Activated CD4-positive, alpha-beta T cell treated with anti-CD3 and anti-CD28 coated beads for 1 hour (primary cell): Measurements from ENCODE around the gene RAB13.

Experiments
- DNase-seq: peaks from one replicate; pipeline ENCODE4 v3.0.0-alpha.2; 2020

The RAB13 gene

GRCh38 chr1:153932156-153933131 lies 53.7 kb downstream of the RAB13 start:
- DNase-seq, result no peak
